ENCODE results near the gene NR1D1.

DNA sequence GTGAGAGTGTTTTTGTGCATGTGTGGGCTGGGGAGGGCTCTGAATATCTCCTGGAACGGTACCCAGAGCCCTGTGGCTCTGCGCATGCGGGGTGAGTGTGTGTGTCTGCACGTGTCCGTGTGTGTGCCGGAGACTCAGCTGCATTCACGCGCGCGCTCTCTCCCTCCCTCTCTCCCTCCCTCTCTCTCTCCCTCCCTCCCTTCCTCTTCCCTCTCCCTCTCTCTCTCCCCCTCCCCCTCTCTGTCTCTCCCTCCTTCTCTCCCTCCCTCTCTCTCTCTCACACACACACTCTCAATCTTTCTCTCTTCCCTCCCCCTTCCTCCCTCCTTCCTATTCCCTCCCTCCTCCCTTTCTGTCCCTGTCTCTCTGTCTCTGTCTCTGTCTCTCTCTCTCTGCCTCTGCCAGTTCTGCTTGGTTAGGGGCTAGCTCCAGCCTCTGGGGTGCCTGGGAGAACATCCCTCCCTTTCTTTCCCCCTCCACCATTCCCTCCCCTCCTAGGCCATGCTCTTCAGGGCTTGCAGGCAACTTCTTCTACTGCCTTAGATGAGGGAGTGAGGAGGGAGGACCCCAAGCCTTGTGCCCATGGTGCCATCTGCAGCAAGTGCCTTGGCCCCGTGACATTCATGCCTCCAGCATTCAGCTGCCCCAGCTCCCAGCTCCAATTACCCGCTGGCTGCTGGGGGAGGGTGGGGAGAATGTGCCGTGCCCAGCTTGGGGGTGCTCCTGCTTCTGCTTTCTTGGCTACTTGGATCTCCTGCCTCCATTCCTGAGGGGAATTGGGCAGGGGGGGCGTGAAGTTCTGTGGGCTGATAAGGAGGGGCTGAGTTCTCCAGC lies 31.3 kb downstream of the NR1D1 start:
- TF ChIP-seq EGR1 (IDR thresholded peaks at IDR 0.05; ENCODE audit: low read depth): no peak
- TF ChIP-seq, protein P1, sequence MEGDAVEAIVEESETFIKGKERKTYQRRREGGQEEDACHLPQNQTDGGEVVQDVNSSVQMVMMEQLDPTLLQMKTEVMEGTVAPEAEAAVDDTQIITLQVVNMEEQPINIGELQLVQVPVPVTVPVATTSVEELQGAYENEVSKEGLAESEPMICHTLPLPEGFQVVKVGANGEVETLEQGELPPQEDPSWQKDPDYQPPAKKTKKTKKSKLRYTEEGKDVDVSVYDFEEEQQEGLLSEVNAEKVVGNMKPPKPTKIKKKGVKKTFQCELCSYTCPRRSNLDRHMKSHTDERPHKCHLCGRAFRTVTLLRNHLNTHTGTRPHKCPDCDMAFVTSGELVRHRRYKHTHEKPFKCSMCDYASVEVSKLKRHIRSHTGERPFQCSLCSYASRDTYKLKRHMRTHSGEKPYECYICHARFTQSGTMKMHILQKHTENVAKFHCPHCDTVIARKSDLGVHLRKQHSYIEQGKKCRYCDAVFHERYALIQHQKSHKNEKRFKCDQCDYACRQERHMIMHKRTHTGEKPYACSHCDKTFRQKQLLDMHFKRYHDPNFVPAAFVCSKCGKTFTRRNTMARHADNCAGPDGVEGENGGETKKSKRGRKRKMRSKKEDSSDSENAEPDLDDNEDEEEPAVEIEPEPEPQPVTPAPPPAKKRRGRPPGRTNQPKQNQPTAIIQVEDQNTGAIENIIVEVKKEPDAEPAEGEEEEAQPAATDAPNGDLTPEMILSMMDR (IDR thresholded peaks at IDR 0.05 in 2 of 3, conservative IDR thresholded peaks at IDR 0.05 in 1 of 3; ENCODE audit: borderline replicate concordance in 1 of 3, insufficient read depth in 1 of 3, low read depth in 2 of 3, low read length in 2 of 3): no peak
- no peak for TF ChIP-seq POLR2AphosphoS5 (IDR thresholded peaks at IDR 0.05; ENCODE audit: low read depth, low read length)
- no peak for TF ChIP-seq POLR2A (IDR thresholded peaks at IDR 0.05; ENCODE audit: borderline replicate concordance, extremely low read depth, insufficient read depth, insufficient read length)
- TF ChIP-seq ELF1 (IDR thresholded peaks at IDR 0.05; ENCODE audit: borderline replicate concordance, low read depth): no peak
- no peak for TF ChIP-seq YY1 (IDR thresholded peaks at IDR 0.05; ENCODE audit: extremely low read depth, insufficient replicate concordance, low read depth, low read length)
- TF ChIP-seq ZNF274 (IDR thresholded peaks at IDR 0.05; ENCODE audit: low read depth, low read length): no peak
